ENCODE results near the gene RCCD1.

The RCCD1 gene

DNA sequence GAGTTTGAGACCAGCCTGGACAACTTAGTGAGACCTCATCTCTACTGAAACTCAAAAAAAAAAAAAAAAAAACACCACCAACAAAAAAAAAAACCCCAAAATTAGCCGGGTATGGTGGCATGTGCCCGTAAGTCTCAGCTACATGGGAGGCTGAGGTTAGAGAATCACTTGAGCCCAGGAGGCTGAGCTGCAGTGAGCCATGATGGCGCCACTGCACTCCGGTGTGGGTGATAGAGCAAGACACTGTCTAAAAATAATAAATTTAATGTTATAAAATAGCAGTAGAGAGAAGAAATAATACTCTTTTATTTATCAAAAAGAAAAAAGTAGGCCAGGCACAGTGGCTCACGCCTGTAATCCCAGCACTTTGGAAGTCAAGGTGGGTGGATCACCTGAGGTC is 17.4 kb downstream of the RCCD1 start:
- no peak overlapping the region for H3K4me3 ChIP-seq (ENCODE audit: low read length)
- DNase-seq (ENCODE audit: low read depth), result no peak
- TF ChIP-seq, protein P1, sequence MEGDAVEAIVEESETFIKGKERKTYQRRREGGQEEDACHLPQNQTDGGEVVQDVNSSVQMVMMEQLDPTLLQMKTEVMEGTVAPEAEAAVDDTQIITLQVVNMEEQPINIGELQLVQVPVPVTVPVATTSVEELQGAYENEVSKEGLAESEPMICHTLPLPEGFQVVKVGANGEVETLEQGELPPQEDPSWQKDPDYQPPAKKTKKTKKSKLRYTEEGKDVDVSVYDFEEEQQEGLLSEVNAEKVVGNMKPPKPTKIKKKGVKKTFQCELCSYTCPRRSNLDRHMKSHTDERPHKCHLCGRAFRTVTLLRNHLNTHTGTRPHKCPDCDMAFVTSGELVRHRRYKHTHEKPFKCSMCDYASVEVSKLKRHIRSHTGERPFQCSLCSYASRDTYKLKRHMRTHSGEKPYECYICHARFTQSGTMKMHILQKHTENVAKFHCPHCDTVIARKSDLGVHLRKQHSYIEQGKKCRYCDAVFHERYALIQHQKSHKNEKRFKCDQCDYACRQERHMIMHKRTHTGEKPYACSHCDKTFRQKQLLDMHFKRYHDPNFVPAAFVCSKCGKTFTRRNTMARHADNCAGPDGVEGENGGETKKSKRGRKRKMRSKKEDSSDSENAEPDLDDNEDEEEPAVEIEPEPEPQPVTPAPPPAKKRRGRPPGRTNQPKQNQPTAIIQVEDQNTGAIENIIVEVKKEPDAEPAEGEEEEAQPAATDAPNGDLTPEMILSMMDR (IDR thresholded peaks at IDR 0.05; ENCODE audit: insufficient read depth, low read depth, low read length, missing control alignments), result no peak

DNA sequence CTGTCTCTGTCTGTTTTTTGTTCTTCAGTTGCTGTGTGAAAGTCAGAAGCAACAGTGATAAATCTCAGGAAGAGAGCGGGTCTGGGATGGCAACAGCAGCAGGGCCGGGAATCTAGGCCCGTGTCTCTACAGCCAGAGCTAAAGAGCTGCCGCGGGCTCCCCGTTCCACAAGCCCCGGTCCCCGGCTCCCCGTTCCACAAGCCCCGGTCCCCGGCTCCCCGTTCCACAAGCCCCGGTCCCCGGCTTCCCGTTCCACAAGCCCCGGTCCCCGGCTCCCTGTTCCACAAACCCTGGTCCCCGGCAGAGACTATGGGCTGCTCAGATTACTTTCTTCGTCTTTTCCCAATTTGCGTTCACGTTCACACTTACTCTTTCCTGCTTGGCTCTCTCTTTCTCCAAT is 19.5 kb downstream of the RCCD1 start:
- TF ChIP-seq, protein P1 (IDR thresholded peaks at IDR 0.05; ENCODE audit: insufficient read depth, low read depth, low read length, missing control alignments), result no peak
- DNase-seq (ENCODE audit: low read depth), result no peak
- no peak overlapping the region for H3K4me3 ChIP-seq (ENCODE audit: low read length)

DNA sequence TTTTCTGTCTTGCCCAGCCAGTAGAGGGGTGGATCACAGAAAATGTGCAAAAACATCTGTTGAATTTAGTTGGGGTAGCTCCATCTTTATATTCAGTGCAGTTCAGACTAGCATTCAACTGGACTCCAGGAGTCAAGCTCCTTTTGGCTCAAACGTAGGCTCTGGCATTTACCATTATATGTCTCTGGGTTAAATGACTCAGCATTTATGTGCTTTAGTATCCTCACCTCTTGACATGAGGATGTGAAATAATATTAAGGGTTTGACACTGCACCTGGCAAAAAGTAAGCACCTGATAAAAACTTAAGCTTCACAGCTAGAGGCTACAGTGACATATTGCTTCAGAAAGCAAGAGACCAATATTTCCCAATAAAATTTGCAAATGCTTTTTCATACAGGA is 24.9 kb downstream of the RCCD1 start:
- H3K4me3 ChIP-seq (ENCODE audit: low read length), result no peak overlapping the region
- no peak for DNase-seq (ENCODE audit: low read depth)
- TF ChIP-seq, protein P1 (IDR thresholded peaks at IDR 0.05; ENCODE audit: insufficient read depth, low read depth, low read length, missing control alignments), result no peak

DNA sequence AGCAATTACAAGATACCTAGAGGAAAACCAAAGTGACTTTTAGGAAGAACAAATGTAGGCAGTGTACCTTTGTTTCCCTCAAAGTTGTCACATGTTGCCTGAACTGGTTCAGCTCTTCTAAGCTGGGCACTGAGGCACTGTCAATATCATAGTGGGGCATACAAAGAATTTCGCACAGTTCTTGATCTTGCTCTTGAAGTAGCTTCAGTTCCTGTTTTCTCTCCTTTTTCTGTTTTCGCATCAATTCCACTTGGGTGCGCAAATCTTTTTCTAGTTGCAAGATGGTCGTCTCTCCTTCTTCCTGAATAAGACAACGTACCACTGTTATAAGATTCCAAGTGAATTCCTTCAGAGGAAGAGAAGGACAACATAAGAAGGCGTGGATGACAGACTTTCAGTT is 27.0 kb downstream of the RCCD1 start:
- TF ChIP-seq, protein P1 (IDR thresholded peaks at IDR 0.05; ENCODE audit: insufficient read depth, low read depth, low read length, missing control alignments), result no peak
- no peak overlapping the region for H3K4me3 ChIP-seq (ENCODE audit: low read length)
- DNase-seq (ENCODE audit: low read depth), result no peak

DNA sequence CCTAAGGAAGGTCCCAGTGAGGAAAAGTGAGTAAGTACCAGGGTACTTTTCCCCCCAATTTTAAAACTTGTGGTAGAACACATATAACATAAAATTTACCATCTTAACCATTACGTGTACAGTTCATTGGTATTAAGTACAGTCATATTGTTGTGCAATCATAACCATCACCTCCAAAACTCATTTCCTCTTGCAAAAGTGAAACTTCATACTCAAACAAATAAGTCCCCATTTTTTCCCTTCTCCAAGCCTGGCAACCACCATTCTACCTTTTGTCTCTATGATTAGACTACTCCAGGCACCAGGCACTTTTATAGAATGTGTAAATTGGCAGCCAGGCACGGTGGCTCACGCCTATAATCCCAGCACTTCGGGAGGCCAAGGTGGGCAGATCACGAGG is 27.5 kb downstream of the RCCD1 start:
- H3K4me3 ChIP-seq (ENCODE audit: low read length), result no peak overlapping the region
- DNase-seq (ENCODE audit: low read depth), result peak; percentile 77
- TF ChIP-seq, protein P1 (IDR thresholded peaks at IDR 0.05; ENCODE audit: insufficient read depth, low read depth, low read length, missing control alignments), result no peak

DNA sequence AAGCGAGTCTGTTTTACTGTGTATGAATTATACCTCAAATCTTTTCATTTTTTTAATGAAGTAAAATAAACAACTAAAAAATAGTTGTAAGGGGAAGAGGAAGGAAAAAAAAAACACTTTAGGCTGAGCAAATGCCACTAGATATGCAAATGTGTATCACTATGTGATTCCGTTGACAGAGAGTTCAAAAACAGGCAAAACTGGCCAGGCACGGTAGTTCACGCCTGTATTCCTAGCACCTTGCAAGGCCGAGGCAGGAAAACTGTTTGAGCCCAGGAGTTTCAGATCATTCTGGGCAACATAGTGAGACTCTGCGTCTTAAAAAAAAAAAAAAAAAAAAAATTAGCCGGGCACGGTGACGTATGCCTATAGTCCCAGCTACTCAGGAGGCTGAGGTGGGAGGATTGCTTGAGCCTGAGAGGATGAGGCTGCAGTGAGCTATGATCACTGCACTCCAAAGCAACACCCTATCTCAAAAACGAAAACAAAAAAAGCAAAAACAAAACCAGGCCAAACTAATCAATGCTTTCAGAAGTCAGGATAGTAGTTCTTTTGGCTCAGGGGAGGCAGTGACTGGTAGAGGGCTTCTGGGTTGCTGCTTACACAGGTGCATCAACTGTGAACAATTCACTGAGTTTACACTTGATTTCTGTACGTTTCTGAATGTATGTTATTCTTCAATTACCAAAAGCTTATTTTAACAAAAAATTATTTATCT is 32.3 kb downstream of the RCCD1 start:
- DNase-seq (ENCODE audit: low read depth), result peak; percentile 34
- TF ChIP-seq, protein P1 (IDR thresholded peaks at IDR 0.05; ENCODE audit: insufficient read depth, low read depth, low read length, missing control alignments), result no peak
- H3K4me3 ChIP-seq (ENCODE audit: low read length), result no peak overlapping the region

DNA sequence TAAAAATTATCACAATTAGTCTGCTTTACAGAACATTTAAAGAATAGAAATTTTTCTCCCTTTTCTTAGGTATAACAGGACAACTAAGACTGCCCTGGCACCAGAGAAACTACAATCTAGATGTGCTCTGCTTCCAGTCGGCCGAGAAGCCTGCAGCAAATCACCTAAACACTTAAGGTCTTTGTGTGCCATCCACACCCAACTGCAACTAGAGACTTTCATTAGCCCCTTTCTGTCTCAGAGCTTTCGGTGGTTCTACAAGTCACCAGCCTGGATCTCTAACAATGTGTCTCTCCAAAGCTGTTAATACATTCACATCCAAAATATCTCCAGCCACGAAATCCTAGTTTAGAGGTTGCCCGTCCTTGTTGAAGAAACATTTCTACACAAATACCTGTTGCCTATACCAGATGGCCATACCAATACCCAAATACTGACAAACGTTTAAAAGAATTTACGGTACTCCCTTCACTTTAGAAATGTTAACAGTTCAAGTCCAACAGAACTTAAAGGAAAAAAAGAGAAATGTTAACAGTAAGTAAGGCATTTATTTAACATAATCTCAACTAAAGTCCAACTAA is 33.0 kb downstream of the RCCD1 start:
- H3K4me3 ChIP-seq (ENCODE audit: low read length), result no peak overlapping the region
- DNase-seq (ENCODE audit: low read depth), result no peak
- TF ChIP-seq, protein P1 (IDR thresholded peaks at IDR 0.05; ENCODE audit: insufficient read depth, low read depth, low read length, missing control alignments), result no peak

Data from epithelial cell of esophagus (primary cell).